NCI-H1436 treated with DMSO at 0.1 percent for 48 hours (cell line): ENCODE results near the gene POLR2J2.
"Not testable (repeated sequence)": the region's sequence is repeated elsewhere in the genome, so short reads cannot be mapped to it uniquely, and the experiment has no call there.

Experiments
- DNase-seq: peaks from one replicate; lab custom pipeline; 2025; lab: John Stamatoyannopoulos, UW

Gene POLR2J2

GRCh38 chr7:102671956-102672307, 469 bp upstream of the POLR2J2 start:
- DNase-seq: not testable (repeated sequence)

DNA sequence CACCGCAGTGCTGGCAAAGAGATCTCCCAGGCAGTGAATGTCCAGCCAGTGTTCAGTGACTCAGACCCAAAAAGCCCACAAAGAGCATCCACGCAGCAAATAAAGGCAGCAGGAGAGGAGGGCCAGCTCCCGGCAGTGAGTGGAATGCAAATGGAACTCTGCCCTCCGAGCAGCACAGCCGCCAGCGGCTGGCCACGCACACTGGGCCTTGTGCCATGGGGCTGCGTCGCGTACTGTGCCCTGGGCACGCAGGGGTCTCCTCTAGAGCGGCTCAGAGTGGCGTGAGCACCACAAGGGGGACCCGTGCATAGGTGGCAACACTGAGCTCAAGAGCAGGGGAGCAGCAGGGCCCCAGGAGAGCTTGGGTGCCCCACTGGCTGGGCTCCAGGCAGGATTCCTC, 3.9 kb downstream of the POLR2J2 start:
- not testable (repeated sequence) for DNase-seq

DNA sequence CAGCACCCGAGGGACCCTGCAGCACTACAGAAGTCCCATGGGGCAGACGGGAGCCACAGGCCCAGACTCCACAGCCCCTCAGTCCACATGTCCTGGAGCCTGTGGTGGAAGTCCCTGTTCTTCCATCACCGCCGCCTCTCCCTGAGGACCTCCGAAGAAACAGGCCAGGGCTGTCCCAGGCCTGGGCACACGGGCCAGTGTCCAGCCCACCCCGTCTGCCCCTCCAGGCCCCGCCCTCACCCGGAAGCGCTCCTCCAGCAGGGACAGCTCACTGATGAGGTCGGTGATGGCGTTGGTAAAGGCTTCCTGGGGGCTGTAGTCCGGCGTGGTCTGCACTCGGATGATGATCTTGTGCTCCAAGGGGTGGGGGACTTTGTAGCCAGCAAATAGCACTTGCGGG, 4.6 kb downstream of the POLR2J2 start:
- DNase-seq: not testable (repeated sequence)

DNA sequence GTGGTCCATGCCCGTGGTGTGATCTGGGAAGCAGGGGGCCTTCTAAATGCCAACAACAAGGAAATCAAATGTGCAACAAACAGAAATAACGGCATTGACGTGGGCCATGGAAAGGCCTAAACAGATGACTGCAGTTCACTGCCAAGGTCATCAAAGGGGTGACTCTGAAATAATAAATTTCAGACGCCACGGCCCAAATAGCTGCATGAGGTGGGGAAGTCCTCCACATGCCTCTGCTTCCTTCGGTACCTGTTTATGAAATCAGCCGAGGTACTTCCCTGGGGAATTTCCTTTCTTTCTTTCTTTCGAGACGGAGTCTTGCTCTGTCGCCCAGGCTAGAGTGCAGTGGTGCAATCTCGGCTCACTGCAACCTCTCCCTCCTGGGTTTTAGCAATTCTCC, 6.7 kb downstream of the POLR2J2 start:
- not testable (repeated sequence) for DNase-seq

GRCh38 chr7:102649924-102650323, 21.5 kb downstream of the POLR2J2 start, which contains the start of gene SPDYE2B:
Gene SPDYE2B, plus strand, starts transcription at chr7:102650319. Its CDS starts 2,030 bp downstream, at chr7:102652349.
- not testable (repeated sequence) for DNase-seq

DNA sequence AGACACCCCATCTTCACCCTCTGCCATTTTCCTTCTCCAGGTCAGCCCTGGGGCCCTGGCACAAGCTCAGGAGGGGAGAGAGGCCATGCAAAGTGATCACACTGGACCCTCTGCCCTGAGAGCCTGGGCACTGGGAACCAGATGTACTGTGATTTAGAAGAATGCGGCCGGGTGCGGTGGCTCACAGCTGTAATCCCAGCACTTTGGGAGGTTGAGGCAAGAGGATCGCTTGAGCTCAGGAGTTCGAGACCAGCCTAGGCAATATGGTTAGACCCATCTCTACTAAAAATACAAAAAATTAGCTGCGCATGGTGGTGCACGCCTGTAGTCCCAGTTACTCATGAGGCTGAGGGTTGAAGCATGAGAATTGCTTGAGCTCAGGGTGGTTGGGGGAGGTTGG, 23.6 kb downstream of the POLR2J2 start:
- DNase-seq: not testable (repeated sequence)

DNA sequence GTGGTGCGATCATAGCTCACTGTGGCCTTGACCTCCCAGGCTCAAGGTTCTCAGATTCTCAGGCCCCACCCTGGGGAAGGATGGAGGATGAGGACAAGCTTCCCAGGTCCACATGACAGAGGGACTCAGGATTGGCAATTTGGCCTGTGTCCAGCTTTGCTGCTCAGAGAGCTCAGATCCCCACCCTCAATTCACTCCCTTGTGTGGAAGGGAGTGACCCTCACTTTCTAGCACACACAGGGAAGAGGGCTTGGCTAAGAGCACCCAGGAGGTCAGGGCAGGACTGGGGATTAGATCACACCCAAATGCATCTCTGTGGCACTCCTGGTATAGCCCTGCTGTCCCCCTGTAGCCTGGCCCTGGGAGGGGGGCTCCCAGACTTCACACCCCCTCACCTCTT, 28.1 kb downstream of the POLR2J2 start:
- not testable (repeated sequence) for DNase-seq

DNA sequence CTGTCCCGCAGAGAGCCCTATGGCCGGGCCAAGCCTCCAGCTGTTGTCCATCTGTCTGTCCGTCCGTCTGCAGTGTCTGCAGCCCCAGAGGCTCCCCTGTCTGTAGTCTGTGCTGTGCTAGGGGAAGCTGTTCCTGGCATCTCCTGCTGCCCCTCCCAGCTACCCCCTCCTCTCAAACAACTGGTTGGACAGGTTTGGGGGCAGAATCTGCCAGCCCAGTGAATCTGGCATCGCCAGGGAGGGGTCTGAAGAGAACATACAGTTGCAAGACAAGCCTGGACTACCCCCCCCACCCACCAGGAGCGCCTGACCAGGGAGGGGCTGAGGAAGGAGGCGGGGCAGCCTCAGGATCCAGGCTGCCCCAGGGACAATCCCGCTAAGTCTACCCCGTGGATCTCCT, 28.8 kb downstream of the POLR2J2 start, which contains the start of gene UPK3BL1:
Gene UPK3BL1 (minus strand): TSS at position 101 of the 400 bp plus-strand sequence. CDS start 50 bp downstream, at position 51.
- DNase-seq: not testable (repeated sequence)

DNA sequence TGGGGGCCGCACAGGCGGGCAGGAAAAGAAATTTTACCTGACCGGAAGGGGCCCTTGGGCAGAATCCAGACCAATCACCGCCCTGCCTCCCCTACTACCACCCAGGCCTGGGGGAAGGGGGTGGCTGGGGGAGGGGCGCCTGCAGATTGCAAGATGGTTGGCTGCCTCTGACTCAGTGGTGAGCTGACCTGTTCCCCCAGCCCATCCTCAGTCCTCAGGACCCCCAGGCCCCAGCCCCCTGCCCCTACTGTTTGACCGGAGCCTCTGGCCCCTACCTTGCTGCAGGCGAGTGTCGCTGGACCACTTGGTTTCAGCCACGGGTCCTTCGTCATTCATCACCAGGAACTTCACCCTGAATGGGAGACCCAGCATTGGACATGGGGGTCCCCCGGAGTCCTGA, 32.6 kb downstream of the POLR2J2 start:
- not testable (repeated sequence) for DNase-seq

DNA sequence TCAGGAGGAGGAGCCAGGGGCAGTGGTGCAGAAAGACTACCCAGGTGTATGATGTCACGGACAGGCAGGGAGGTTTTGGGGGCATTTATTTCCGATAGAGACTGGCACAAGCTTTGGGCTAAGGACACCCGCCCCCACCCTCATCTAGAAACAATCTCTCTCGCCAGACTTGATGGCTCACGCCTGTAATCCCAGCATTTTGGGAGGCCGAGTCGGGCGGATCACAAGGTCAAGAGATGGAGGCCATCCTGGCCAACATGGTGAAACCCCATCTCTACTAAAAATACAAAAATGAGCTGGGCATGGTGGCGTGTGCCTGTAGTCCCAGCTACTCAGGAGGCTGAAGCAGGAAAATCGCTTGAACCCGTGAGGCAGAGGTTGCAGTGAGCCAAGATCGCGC, 34.5 kb downstream of the POLR2J2 start:
- not testable (repeated sequence) for DNase-seq

DNA sequence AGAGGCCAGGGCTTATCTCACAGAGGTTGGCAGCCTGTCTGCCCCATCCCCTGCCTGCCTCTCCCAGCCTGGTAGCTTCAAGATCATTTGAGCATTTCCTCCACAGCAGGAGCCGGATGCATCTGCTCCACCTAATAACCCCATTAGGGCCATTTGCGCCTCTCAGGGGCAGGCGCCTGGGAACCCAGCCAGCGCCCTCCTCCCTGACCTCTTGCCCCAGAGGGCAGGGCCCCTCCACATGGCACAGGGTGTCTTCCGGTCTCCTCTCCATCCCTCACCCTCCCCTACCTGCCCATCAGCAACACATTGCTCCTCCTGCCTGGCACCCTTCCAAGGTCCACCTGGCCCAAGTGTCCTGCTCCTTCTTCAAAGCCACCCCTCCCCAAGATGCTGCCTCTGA, 36.1 kb downstream of the POLR2J2 start:
- not testable (repeated sequence) for DNase-seq

GRCh38 chr7:102634299-102634698, 37.2 kb downstream of the POLR2J2 start:
- not testable (repeated sequence) for DNase-seq

DNA sequence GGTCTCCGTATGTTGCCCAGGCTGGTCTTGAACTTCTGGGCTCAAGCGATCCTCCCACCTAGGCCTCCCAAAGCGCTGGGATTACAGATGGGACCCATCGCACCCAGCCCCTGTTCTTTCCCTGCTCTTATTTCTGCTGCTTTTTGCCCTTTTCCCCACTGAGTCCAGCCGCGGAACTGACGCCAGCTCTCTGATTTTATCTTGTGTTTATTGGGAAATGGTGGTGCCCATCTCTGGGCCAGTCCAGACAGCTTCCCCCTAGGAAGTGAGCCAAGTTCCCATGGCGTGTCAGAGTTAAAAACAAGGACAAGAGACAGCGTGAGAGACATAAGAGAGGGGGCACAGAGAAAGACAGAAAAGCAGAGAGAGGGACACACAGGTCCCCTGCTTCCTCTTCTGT, 40.8 kb downstream of the POLR2J2 start:
- not testable (repeated sequence) for DNase-seq

DNA sequence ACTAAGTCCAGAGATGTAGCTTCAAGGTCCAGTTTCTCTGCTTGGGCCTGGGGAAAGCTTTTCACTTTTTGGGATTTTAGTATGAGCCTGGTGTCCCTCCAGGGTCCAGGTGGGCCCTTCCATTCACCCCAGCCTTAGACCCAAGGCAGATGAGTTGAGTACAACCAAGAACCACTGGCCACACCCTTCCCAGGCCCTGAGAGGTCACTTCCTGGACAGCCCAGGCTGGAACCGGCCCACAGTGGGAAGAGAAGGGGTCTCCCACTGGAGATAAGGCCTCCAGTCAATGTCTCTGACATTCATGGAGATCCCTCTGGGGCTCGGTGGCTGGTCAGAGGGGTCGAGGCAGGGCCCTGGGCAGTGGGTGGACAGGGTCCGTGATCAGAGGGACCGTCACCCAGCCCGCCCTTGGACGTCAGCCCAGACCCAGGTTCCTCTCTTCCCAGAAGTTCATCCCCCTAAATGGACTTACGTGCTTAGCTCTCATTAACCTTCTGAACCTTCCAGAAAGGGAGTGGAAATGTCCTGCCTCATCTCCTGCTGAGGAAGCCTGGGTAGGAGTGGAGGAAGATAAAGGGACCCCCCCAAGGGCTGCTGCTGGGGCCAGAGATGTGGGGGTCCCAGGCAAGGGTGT, 44.1 kb downstream of the POLR2J2 start:
- not testable (repeated sequence) for DNase-seq

DNA sequence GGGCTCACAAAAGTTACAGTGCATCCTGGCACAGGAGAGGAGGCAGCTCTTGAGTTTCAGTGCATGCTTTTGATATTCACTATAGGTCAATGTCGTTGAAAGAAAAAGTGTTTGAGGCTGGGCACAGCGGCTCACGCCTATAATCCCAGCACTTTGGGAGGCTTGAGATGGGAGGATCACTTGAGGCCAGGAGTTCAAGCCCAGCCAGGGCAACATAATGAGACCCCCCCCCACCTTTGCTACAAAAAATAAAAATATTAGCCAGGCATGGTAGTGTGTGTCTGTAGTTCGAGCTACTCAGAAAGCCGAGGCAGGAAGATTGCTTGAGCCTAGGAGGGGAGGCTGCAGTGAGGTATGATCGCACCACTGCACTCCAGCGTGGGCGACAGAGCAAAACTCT, 53.3 kb downstream of the POLR2J2 start:
- not testable (repeated sequence) for DNase-seq

- not testable (repeated sequence) for DNase-seq
These were observed 54.8 kb downstream of the POLR2J2 start, which contains the start of gene RASA4 for GRCh38 chr7:102616507-102617125. Gene RASA4, minus strand, starts transcription at chr7:102616756. Its CDS starts 67 bp downstream, at chr7:102616689.
